CD4-positive, alpha-beta T cell treated with Interleukin-12 subunit alpha and Interleukin-12 subunit beta, for 1 hour (primary cell): Measurements from ENCODE around the gene ULK3.
A peak's percentile ranks its signal among the peaks of the same experiment; 100 is the strongest.

Source experiments
- DNase-seq: peaks from one replicate; pipeline ENCODE4 v3.0.0-alpha.2; 2020

Gene ULK3

DNA sequence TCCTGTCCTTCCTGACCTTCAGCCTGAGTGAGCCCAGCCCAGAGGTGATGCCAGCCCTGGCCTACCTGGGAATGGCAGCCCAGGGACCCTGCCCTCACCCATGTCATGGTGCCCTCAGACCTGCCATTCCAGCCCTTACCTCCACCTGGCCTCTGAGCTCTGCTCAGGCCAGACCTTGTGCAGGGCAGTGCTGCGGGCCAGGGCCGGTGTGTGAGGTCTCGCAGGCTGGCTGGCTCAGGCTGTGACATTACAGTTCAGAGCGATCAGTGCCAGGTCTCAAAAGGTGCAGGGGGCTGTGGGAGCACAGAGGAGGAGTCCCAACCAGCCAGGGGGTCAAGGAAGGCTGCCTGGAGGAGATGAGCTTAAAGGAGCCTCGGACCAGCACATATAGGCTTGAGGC lies 22.9 kb downstream of the ULK3 start:
- no peak for DNase-seq

DNA sequence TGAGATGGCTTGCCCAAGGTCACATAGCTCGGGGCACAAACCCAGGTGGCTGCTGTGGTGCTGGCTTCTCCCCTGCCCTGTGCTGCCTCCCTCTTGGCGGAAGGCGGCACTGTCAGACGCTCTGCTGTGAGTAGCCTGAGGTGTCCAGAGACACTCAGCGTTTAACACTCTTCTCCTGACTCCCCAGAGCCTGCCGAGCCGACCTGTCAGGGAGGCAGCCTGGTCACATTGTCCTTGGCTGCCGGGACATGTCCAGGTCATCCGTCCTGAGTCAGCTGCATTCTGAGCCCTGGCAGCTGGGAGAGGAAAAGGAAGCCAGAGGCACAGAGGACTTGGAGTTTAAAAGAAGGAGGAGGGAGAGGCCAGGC lies 25.6 kb downstream of the ULK3 start:
- DNase-seq: no peak

DNA sequence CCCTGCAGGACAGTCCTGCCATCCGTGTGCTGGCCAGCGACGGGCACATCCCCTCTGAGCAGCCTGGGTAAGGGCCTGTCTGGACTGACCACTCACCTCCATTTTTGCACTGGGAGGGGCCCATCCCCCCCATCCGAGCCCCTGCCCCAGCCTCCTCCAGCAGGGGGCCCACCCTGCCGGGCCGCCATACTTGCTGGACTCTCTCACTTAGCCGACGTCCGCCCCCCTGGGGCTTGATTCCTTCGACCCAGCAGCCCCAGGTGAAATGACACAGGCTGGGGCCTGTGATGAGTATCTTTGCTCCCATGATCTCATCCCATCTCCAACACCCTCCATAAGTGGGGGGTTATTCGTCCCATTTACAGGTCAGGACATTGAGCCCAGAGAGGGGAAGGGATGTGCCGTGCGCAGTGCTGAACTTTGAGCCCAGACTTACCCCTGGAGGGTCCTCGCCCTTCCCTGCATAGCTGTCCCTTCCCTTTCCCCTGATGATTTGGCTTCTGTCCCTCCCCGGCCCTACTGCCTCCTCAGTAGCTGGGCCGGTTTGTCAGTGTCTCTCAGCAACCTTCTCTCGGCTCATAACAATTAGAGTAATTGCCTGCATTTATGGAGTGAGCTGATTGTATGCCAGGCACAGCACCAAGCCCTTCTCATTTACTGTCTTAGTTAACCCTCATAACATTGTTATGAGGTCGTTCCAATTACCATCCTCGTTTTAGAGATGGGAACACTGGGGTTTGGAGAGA lies 26.2 kb downstream of the ULK3 start:
- no peak for DNase-seq

DNA sequence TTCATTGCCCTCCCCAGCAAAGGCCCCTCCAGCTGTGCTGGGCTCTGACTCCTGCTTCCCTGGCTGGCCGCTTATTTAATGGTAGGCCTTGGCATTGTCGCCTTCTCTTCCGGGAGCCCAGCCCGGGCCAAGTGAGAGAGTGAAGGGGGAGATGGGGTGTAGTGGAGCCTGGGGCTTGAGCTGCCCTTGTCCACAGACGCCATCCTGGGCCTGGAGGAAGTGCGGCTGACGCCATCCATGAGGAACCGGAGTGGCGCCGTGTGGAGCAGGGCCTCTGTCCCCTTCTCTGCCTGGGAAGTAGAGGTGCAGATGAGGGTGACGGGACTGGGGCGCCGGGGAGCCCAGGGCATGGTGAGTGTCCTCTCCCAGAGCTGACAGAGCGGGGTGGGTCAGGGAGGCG lies 27.0 kb downstream of the ULK3 start:
- DNase-seq: no peak

DNA sequence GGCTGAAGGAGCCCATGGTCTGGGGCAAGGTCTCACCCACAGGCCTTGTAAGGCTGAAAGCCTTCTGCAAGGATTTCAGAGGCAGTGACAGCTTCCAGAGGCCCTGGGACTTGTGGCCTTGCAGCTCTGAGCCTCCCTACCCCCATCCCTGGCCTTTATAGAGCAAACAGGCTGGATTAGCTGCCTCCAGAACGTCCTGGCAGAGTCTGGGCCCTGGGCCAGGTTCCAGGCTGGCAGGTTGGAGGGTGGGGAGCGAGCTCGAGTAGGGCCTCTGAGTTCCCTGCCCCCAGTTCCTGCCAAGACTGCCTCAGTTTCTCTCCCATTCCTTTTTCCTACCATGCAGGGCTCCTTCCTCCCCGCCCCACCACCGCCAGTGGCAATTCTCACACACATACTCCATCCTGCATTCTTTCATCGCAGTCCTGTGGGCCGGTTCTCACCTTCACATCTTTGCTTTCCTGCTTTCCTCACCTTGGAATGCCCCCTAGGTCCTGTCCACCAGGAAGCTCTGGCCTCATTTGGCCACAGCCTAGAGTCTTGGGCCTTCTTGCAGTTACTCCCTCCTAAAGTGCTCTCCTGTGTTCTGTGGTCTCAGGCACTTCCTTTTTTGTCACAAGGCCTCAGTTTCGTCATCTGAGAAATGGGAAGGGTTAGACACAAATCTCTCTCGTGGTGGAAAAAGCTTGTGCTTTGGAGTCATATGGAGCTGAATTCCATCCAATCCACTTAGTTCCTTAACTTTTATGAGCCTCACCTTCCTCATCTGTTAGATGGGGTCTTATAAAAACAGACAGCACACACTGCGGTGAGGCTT lies 27.6 kb downstream of the ULK3 start:
- DNase-seq: no peak

DNA sequence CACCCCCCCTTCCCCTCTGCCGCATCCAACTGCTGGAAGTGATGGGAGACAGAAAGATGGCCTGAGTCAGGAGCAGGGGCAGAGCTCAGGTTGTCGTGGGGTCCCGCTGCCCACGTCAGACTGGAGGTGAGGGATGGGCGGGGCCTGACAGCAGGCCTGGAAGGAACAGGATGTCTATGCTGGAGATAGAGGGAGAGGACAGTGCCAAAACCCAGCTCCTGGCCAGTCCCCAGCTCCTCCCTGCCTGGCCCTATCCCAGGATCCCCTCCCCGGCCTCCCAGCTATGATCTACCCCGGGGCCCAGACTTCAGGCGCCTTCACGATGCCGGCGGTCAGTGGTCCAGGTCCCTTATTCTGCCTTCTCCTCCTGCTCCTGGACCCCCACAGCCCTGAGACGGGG lies 30.4 kb downstream of the ULK3 start, which contains the start of gene LMAN1L:
Gene LMAN1L (plus strand): TSS at position 303 of the 400 bp plus-strand sequence. CDS start 20 bp downstream, at position 323.
- no peak for DNase-seq

DNA sequence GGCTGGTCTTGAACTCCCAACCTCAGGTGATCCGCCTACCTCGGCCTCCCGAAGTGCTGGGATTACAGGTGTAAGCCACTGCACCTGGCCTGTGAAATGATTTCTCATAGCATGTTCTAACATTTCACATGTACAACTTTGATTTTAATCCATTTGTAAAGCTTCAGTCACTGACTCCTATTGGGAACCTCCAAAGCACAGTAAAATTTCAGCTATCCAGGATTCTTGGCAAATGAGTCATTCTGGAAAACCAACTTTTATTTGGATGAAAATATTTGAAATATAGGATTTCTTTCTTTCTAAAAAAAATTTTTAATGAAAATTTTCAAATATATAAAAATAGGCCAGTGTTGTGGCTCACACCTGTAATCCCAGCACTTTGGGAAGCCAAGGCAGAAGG lies 33.0 kb downstream of the ULK3 start:
- DNase-seq: no peak

DNA sequence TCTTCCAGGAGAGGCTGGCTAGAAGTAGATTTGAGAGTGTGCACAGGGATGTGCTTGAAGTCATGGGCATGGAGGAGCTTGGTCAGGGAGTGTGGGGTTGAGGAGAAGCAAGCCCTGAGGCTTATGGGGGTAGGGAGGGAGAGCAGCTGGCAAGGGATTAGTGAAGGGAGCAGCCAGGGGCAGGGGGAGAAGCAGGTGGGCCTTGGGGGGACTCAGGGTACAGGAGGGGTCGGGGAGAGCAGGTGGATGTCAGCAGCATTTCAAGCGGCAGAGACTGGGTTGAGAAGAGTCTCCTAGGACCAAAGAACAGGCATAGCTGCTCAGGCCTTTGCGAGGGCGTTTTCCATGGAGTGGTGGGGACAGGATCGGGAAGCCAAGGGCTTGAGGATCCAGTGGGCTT lies 33.7 kb downstream of the ULK3 start:
- no peak for DNase-seq

DNA sequence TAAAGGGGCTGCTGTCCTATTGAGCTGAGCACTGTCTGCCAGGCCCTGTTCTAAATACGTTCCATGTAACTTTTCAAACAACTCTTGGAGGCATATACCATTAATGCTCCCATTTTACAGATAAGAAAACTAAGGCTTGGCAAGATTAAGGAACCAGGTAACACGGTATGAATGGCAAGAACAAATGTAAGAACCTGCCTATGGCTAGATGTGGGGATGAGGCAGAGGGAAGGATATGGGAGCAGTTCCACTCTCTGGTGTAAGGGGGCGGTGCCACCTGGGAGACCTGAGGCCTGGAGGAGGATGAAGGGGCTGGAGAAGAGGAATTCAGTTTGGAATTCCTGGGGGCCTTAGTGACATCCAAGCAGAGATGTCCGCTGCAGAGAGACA lies 34.1 kb downstream of the ULK3 start:
- no peak for DNase-seq

DNA sequence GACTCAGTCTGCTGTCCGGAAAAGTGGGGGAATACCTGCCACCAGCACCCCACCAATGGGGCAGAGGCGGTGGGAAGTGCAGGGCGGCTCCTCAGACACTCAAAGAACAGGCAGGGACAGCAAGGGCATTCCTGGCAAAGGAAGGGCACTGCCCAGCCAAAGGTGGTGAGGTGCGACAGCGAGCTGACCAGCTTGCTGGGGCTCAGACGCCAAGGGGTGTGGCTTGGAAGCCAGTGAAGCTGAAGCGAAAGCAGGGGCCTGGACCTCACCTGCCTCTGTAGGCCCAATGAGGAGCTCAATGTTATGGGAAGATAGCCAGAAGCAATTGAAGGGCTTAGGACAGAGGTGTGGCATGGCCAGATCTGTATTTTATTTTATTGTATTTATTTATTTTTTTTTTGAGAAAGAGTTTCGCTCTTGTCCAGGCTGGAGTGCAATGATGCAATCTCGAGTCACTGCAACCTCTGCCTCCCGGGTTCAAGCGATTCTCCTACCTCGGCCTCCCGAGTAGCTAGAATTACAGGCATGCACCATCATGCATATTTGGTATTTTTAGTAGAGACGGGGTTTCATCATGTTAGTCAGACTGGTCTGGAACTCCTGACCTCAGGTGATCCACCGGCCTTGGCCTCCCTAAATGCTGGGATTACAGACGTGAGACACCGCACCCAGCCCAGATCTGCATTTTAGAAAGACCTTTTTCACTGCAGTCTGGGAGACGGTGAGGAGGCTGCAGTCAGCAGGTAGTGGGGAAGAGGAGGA lies 34.7 kb downstream of the ULK3 start:
- no peak for DNase-seq

DNA sequence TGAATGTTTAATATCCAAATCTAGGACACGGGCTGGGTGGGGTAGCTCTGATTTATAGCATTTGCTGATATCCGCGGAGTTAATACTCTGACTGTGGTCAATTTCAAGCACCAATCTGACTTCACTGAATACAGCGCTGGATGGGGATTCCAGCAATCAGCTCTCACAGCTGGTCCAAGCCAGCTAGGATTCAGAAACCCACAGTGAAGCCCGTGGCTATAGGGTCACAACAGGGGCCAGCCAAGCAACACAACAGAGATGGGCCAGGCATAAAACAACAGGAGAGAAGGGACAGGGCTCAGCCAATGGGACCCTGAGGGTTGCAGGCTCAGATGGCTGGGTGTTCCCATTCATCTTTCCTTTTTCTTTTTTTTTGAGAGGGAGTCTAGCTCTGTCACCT lies 35.7 kb downstream of the ULK3 start:
- no peak for DNase-seq

DNA sequence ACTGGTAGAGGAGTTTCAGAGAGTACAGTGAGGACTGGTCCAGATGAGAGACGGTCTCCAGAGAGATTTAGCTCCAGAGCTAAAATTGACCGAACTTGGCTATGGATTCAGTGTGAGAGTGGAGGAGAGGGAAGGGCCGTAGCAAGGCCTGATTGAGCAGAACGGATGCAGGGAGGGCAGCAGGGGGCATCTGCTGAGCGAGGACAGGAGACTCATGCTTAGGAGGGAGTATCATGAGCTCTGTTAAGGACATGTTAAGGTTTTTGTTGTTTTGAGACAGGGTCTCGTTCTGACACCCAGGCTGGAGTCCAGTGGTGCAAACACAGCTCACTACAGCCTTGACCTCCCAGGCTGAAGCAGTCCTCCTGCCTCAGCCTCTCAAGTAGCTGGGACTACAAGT lies 38.0 kb downstream of the ULK3 start:
- DNase-seq: no peak

DNA sequence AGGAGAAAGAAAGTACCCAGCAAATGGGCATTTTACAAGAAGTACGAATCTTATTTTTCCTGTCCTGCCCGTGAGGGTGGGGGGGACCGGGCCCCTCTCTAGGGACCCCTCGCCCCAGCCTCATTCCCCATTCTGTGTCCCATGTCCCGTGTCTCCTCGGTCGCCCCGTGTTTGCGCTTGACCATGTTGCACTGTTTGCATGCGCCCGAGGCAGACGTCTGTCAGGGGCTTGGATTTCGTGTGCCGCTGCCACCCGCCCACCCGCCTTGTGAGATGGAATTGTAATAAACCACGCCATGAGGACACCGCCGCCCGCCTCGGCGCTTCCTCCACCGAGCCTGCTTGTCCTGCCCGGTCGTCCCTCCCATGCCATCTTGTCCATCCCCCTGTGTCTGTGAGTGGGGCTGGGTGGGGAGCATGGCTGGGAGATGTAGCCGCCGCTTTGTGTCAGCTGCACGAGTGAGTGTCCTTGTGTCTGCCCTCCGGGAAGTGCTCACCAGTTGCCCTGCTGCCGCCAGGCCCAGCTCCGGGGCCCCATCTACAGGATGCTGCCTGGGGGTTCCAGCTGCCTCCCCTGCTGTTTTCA lies 40.0 kb downstream of the ULK3 start:
- no peak for DNase-seq

DNA sequence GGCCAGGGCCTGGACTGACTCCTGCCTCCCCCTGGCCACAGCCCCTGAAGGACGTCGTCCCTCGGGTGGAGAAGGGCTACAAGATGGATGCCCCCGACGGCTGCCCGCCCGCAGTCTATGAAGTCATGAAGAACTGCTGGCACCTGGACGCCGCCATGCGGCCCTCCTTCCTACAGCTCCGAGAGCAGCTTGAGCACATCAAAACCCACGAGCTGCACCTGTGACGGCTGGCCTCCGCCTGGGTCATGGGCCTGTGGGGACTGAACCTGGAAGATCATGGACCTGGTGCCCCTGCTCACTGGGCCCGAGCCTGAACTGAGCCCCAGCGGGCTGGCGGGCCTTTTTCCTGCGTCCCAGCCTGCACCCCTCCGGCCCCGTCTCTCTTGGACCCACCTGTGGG lies 40.7 kb downstream of the ULK3 start:
- DNase-seq: no peak

DNA sequence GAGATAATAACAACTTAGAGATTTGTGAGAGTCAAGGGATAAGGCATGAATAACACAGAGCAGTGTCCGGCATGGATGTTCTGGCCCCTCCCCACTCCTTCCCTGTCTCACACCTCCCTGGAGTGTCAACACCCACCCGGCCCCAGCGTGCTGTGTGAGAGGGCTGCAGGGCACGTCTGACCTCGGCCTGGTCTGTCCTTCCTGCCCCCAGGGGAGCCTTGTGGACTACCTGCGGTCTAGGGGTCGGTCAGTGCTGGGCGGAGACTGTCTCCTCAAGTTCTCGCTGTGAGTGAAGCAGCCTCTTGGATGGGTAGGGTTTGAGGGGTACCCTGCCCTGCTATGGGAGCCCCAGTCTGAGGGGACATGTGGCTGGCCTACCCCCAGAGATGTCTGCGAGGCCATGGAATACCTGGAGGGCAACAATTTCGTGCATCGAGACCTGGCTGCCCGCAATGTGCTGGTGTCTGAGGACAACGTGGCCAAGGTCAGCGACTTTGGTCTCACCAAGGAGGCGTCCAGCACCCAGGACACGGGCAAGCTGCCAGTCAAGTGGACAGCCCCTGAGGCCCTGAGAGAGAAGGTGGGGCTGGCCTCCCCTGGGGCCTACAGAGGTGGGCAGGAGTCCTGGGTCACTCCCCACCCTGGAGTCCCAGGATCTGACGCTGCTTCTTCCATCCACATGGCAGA lies 41.5 kb downstream of the ULK3 start:
- DNase-seq: no peak

DNA sequence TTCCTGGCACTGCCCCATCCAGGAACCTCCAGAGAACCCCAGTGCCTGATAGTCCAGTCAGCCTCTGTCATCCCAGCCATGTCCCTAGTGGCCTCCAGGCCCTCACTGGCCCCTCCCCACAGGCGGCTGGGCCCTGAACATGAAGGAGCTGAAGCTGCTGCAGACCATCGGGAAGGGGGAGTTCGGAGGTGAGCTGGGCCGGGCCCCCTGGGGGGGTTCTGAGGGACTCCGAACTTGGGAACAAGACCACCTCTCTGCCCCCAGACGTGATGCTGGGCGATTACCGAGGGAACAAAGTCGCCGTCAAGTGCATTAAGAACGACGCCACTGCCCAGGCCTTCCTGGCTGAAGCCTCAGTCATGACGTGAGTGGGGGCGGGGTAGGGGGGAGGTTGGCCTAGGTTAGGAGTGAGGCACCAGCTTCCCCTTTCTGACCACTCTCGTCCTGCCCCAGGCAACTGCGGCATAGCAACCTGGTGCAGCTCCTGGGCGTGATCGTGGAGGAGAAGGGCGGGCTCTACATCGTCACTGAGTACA lies 42.3 kb downstream of the ULK3 start:
- DNase-seq: no peak

DNA sequence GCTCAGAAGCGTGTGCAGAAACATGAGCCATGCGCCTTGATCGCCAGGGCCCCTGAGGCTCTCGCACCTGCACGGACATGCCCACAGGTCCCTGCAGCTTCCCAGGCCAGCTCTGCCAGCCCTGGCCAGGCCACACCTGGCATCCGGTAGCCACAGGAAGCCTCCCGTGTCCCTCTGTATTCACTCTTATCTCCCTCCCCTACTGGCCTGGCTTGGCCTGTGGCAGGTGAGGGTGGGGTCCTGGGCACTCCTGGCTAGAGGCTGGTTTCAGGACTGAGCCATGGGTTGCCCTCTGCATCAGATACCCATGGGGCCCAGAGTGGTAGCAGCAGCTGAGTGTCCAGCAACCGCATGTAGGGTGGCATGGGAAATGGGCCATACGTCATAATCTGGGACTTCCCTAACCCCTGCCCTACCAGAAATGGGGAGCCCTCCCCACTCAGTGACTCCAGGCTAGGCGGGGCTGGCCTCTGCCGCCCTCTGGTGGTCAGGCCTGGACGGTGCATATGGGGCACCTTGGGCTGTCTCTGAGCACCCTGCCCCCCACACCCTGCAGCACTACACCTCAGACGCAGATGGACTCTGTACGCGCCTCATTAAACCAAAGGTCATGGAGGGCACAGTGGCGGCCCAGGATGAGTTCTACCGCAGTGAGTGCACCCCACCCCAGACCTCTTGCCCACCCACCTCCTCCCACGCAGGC lies 42.9 kb downstream of the ULK3 start:
- peak; percentile 92 for DNase-seq

DNA sequence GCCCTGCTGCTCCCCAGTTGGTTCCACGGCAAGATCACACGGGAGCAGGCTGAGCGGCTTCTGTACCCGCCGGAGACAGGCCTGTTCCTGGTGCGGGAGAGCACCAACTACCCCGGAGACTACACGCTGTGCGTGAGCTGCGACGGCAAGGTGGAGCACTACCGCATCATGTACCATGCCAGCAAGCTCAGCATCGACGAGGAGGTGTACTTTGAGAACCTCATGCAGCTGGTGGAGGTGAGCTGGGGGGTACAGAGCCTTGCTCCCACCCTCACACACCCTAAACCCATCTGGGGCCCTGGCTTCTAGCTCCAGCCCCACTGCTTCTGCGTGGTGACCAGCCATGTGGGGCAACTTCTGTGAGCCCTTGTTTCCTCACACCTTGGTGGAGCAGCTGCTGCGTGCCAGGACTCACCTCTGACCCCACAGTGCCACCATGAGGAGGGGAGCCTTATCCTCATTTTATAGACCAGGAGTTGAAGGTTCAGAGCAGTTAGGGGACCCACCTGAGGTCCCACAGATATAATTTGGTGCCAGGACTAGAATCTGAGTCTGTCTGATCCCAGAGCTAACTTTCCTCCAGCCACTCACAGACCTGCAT lies 43.6 kb downstream of the ULK3 start:
- DNase-seq: no peak

DNA sequence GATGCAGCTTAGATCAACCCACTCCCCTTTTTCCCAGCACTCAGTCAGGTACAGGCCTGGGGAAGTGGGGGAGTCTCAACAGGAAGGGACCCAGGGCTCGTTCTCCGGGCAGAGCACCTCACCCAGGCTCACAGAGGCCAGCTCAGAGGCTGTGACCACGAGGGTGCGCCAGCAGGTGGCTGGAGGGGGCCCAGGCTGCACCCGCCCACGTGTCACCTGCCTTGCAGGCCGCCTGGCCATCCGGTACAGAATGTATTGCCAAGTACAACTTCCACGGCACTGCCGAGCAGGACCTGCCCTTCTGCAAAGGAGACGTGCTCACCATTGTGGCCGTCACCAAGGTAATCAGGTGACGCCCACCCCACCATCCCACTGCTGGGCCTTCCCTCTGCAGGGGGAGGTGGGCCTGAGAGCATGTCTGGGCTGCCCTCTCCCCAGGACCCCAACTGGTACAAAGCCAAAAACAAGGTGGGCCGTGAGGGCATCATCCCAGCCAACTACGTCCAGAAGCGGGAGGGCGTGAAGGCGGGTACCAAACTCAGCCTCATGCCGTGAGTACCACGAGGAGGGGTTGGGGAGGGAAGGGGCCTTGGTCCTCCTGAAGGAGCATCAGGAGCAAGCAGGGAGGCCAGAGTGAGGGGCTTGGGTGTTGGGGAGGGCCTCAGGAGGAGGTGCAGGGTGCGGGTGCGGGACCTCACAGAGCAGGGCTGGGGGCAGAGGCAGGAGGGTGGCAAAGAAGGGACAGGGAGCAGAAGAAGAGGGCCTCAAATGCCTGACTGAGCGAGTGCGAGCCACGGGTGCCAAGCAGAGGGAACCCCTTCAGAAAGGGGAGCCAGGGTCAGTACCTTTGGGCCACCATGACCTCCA lies 44.3 kb downstream of the ULK3 start:
- no peak for DNase-seq

DNA sequence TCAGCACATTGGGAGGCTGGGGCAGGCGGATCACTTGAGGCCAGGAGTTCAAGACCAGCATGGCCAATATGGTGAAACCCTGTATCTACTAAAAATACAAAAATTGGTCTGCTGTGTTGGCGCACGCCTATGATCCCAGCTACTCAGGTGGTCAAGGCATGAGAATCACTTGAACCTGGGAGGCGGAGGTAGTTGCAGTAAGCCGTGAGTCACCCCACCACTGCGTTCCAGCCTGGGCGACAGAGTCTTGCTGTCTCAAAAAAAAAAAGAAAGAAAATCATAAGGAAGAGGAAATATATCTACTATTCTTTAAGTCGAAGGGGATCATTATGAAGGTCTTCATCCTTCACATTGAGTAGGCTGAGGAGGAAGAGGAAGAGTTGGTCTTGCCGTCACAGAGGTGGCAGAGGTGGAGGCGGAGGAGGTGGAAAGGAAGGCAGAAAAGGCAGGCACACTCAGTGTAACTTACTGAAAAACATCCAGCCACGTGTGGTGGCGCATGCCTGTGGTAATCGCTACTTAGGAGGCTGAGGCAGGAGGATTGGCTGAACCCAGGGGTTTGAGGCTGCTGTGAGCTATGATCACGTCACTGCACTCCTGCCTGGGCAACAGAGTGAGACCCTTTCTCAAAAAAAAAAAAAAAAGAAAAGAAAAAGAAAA lies 46.9 kb downstream of the ULK3 start:
- peak; percentile 48 for DNase-seq
